HepG2 (cell line): ENCODE measurements around the gene PARM1. TPM values are rescaled to one million over a fixed set of nuclear protein-coding genes. Genes with fewer than 3 reads are reported as not detected.

Source experiments
- ATAC-seq: fragments of 200-7000 bp; cut with Tn5 transposase; 3 replicates; pipeline ENCODE4 v1.9.1; 2020; ENCODE audit warnings: mild to moderate bottlenecking, moderate library complexity
- BruUV-seq: library from RNA; stranded (reverse); fragments of 400-500 nt; replicated peaks from 2 replicates; lab custom pipeline; 2021; lab: Mats Ljungman, UMichigan
- CTCF ChIA-PET: fragments of 300-600 bp; formaldehyde crosslinking; extraction: SDS; loops from one replicate; lab custom pipeline; 2021; ENCODE audit warnings: low total read pairs, inconsistent platforms, low intra/inter-chr PET ratio; lab: Yijun Ruan, JAX
- POLR2A ChIA-PET: fragments of 350-600 bp; sonication (Branson Sonifier 250); formaldehyde crosslinking; loops from one replicate; lab custom pipeline; 2020; ENCODE audit warnings: antibody characterized with exemption, inconsistent platforms; lab: Yijun Ruan, JAX
- DNase-seq: peaks from one replicate; pipeline ENCODE4 v3.0.0-alpha.2; 2015; ENCODE audit warnings: low spot score
- FAIRE-seq: peaks from 3 replicates; lab custom pipeline; 2011; peaks lifted over from hg19 to GRCh38; lab: Jason Lieb, UNC
- H2AFZ ChIP-seq: one replicate; pipeline ENCODE4 v1.6.1; 2011; ENCODE audit warnings: low read length, inconsistent platforms
- H3K27ac ChIP-seq: fragments of 300-600 bp; 3 replicates; pipeline ENCODE4 v1.8.0; 2011; ENCODE audit warnings: mixed run types, mild to moderate bottlenecking, mixed read lengths, low read length, inconsistent platforms; ENCODE audit not compliant: insufficient read depth; ENCODE audit errors: extremely low read length
- H3K27me3 ChIP-seq, 2 experiments: fragments of 200-600 bp in 1 of 2; 2 replicates in 1 of 2; 3 replicates in 1 of 2; pipeline versions ENCODE4 v1.6.0 to v1.8.0; 2011; ENCODE audit warnings: low read length in 2 of 2, mild to moderate bottlenecking in 2 of 2, moderate library complexity in 2 of 2, inconsistent platforms in 1 of 2; ENCODE audit not compliant: insufficient read depth in 2 of 2, control insufficient read depth in 1 of 2
- H3K36me3 ChIP-seq, 2 experiments: fragments of 200-600 bp in 1 of 2; replicated peaks in 1 of 2; 2 replicates in 1 of 2; 3 replicates in 1 of 2; pipeline versions ENCODE4 v1.5.1 to v1.8.0; 2011; ENCODE audit warnings: low read length in 2 of 2, inconsistent platforms in 1 of 2; ENCODE audit not compliant: insufficient read depth in 2 of 2, control insufficient read depth in 1 of 2
- H3K4me1 ChIP-seq: 2 replicates; pipeline ENCODE4 v1.5.1; 2012; ENCODE audit warnings: low read length, inconsistent platforms; ENCODE audit not compliant: insufficient read depth
- H3K4me2 ChIP-seq: 2 replicates; pipeline ENCODE4 v1.6.0; 2011; ENCODE audit warnings: low read depth, low read length, inconsistent platforms
- H3K4me3 ChIP-seq, 3 experiments: fragments of 200-600 bp in 1 of 3; sonication (generic), shearing (Covaris generic) in 1 of 3; replicated peaks in 1 of 3; 2 replicates each; pipeline ENCODE4 v1.5.1; 2011 to 2016; ENCODE audit warnings: low read length in 3 of 3, inconsistent platforms in 2 of 3, low read depth in 2 of 3, mild to moderate bottlenecking in 2 of 3, control low read depth in 1 of 3, mixed read lengths in 1 of 3; ENCODE audit not compliant: insufficient read depth in 1 of 3
- H3K79me2 ChIP-seq: one replicate; pipeline ENCODE4 v1.6.1; 2011; ENCODE audit warnings: low read length, inconsistent platforms; ENCODE audit not compliant: insufficient read depth
- H3K9ac ChIP-seq: 2 replicates; pipeline ENCODE4 v1.6.0; 2011; ENCODE audit warnings: mild to moderate bottlenecking, low read depth, low read length, inconsistent platforms; ENCODE audit not compliant: insufficient read depth
- H3K9me3 ChIP-seq: 2 replicates; pipeline ENCODE4 v1.5.1; 2012; ENCODE audit warnings: mild to moderate bottlenecking, low read length
- H4K20me1 ChIP-seq: 2 replicates; pipeline ENCODE4 v1.6.0; 2011; ENCODE audit warnings: inconsistent platforms, mild to moderate bottlenecking, low read length, moderate library complexity; ENCODE audit not compliant: insufficient read depth
- CTCF ChIP-seq: sonication (generic); formaldehyde crosslinking; IDR thresholded peaks from 2 replicates; pipeline ENCODE4 v1.5.0; 2020; ENCODE audit warnings: mild to moderate bottlenecking, missing genetic modification reagents, moderate library complexity
- HOXA3 ChIP-seq: sonication (generic); formaldehyde crosslinking; IDR thresholded peaks from 2 replicates; pipeline ENCODE4 v1.5.0; 2020; ENCODE audit warnings: missing genetic modification reagents
- HOXD1 ChIP-seq: sonication (generic); formaldehyde crosslinking; IDR thresholded peaks from 2 replicates; pipeline ENCODE4 v1.5.0; 2020; ENCODE audit warnings: missing genetic modification reagents
- NFKB2 ChIP-seq: sonication (generic); formaldehyde crosslinking; IDR thresholded peaks from 2 replicates; pipeline ENCODE4 v1.4.0; 2020; ENCODE audit warnings: missing genetic modification reagents, borderline replicate concordance
- SIN3A ChIP-seq: IDR thresholded peaks from 2 replicates; pipeline ENCODE4 v1.6.1; 2011; ENCODE audit warnings: low read depth, mild to moderate bottlenecking, control low read depth, low read length, borderline replicate concordance
- SMARCC2 ChIP-seq: fragments of 450-650 bp; IDR thresholded peaks from 2 replicates; pipeline ENCODE4 v1.6.1; 2017; ENCODE audit warnings: antibody characterized with exemption, mild to moderate bottlenecking
- TARDBP ChIP-seq: sonication (generic); formaldehyde crosslinking; IDR thresholded peaks from 2 replicates; pipeline ENCODE4 v1.8.0; 2022; ENCODE audit warnings: mild to moderate bottlenecking, missing genetic modification reagents
- TFE3 ChIP-seq: IDR thresholded peaks from 2 replicates; pipeline ENCODE4 v1.6.1; 2016
- ZFP36L2 ChIP-seq: sonication (generic); formaldehyde crosslinking; IDR thresholded peaks from 2 replicates; pipeline ENCODE4 v1.4.0; 2020; ENCODE audit warnings: missing genetic modification reagents
- ZMAT5 ChIP-seq: sonication (generic); formaldehyde crosslinking; IDR thresholded peaks from 2 replicates; pipeline ENCODE4 v1.5.0; 2020; ENCODE audit warnings: mild to moderate bottlenecking, low read depth, missing genetic modification reagents, borderline replicate concordance
- ZNF18 ChIP-seq: sonication (generic); formaldehyde crosslinking; IDR thresholded peaks from 2 replicates; pipeline ENCODE4 v1.8.0; 2022; ENCODE audit warnings: mild to moderate bottlenecking, missing genetic modification reagents; ENCODE audit not compliant: insufficient replicate concordance
- ZNF335 ChIP-seq: sonication (generic); formaldehyde crosslinking; IDR thresholded peaks from 2 replicates; pipeline ENCODE4 v1.4.0; 2020; ENCODE audit warnings: missing genetic modification reagents
- ZNF496 ChIP-seq: sonication (generic); formaldehyde crosslinking; IDR thresholded peaks from 2 replicates; pipeline ENCODE4 v1.8.1; 2023; ENCODE audit warnings: mild to moderate bottlenecking, moderate library complexity, missing genetic modification reagents; ENCODE audit not compliant: insufficient replicate concordance
- ZNF576 ChIP-seq: sonication (generic); formaldehyde crosslinking; IDR thresholded peaks from 2 replicates; pipeline ENCODE4 v1.4.0; 2020; ENCODE audit warnings: mild to moderate bottlenecking, missing genetic modification reagents
- WGBS: methylation state at CpG from one replicate; pipeline ENCODE4 v1.1.6; 2017; ENCODE audit warnings: low lambda C conversion rate; 5-methylcytosine and 5-hydroxymethylcytosine counted together
- in situ Hi-C: cut with HindIII; loops from 2 replicates; pipeline ENCODE4 v1.10.0; 2017; ENCODE audit warnings: low pct_unique_long_range_greater_than_20kb; ENCODE audit not compliant: extremely low pct_ligation_motif_present
- intact Hi-C: fragments of 100-400 bp; cut with micrococcal nuclease; formaldehyde crosslinking; loops from one replicate; pipeline ENCODE4 v1.10.0; 2022; ENCODE audit not compliant: unreplicated experiment
- polyA plus RNA-seq, 8 experiments: library from polyadenylated mRNA; depleted of rRNA in 3 of 8; stranded (reverse) in 7 of 8; unstranded in 1 of 8; fragments of >200 nt; fragmentation: Illumina TruSeq in 4 of 8; extraction: Trizol in 4 of 8; gene quantifications; 2 replicates each; pipeline versions ENCODE4 v1.2.1 to v1.2.3, GENCODE V29; 2011 to 2016; ENCODE audit warnings: low read depth in 4 of 8, missing spikeins in 1 of 8, mixed read lengths in 1 of 8; ENCODE audit not compliant: insufficient read depth in 1 of 8
- total RNA-seq, 5 experiments: library from RNA; depleted of rRNA; stranded (reverse); fragments of >200 nt; fragmentation: Illumina TruSeq; extraction: Trizol; gene quantifications; 2 replicates each; pipeline ENCODE4 v1.2.3, GENCODE V29; 2016; ENCODE audit warnings: low read depth in 1 of 5

PARM1 gene
- total and polyA plus RNA-seq, 2 of the 13 experiments (the other 11 are each of a cell fraction or from before 2014, with no cell fraction given), result not detected

GRCh38 chr4:75042601-75043208 is 109.8 kb downstream of the PARM1 start (continued):
- TF ChIP-seq ZNF18 (CRISPR knock-in tag), result no peak
- TF ChIP-seq NFKB2 (CRISPR knock-in tag), result no peak

- no peak overlapping the region for H3K9ac ChIP-seq
- 26% methylated on average over 4 of the region's 4 CpGs for WGBS
- TF ChIP-seq ZFP36L2 (CRISPR knock-in tag) (no peak), SMARCC2 (no peak), SIN3A (no peak), TFE3 (CRISPR knock-in tag) (no peak), ZNF496 (CRISPR knock-in tag) (no peak), CTCF (CRISPR knock-in tag) (no peak), HOXD1 (CRISPR knock-in tag) (no peak), ZNF335 (CRISPR knock-in tag) (no peak), ZMAT5 (CRISPR knock-in tag) (no peak), HOXA3 (CRISPR knock-in tag) (no peak), TARDBP (CRISPR knock-in tag) (no peak), ZNF576 (CRISPR knock-in tag) (no peak)
- TF ChIP-seq, all 625 proteins: peak for 0
- in situ Hi-C loops (no loop called here), intact Hi-C loops (no loop called here)
- Histone ChIP-seq H3K4me2 (no peak overlapping the region), H2AFZ (no peak overlapping the region), H3K79me2 (no peaks in the 10 kb centered on the region), H3K4me1 (no peaks in the 10 kb centered on the region), H3K36me3 (no peaks in the 10 kb centered on the region), H3K27ac (no peak overlapping the region), H3K27me3 (no peaks in the 10 kb centered on the region), H3K4me3 (no peak overlapping the region), H3K9me3 (no peaks in the 10 kb centered on the region), H4K20me1 (no peaks in the 10 kb centered on the region)
- ATAC-seq (no peak), FAIRE-seq (no peak), DNase-seq (no peak)
- POLR2A ChIA-PET, result no interaction called here
- CTCF ChIA-PET, result no interaction called here
- BruUV-seq, result no TSS peak
Observed at GRCh38 chr4:75046226-75046625, 113.3 kb downstream of the PARM1 start.
